SK-N-SH treated with all-trans-retinoic acid at 6 μM for 48 hours (cell line): ENCODE data around the gene AGAP2.

Experiments
- ARNTL ChIP-seq: fragments of 450-650 bp; formaldehyde crosslinking; IDR thresholded peaks from 2 replicates; pipeline ENCODE4 v1.5.0; 2020; ENCODE audit warnings: low read depth, mild to moderate bottlenecking, moderate library complexity, borderline replicate concordance
- BACH2 ChIP-seq: fragments of 250-450 bp; sonication (Bioruptor Pico); IDR thresholded peaks from 2 replicates; pipeline ENCODE4 v1.9.0; 2021; ENCODE audit warnings: mild to moderate bottlenecking, borderline replicate concordance
- GLIS3 ChIP-seq: fragments of 250-450 bp; sonication (Bioruptor Pico); IDR thresholded peaks from 2 replicates; pipeline ENCODE4 v1.5.0; 2020; ENCODE audit warnings: mild to moderate bottlenecking, moderate library complexity
- RARB ChIP-seq: fragments of 250-450 bp; sonication (Bioruptor Pico); IDR thresholded peaks from 2 replicates; pipeline ENCODE4 v1.8.0; 2021; ENCODE audit warnings: mild to moderate bottlenecking, moderate library complexity
- TOX ChIP-seq: fragments of 250-450 bp; sonication (Bioruptor Pico); IDR thresholded peaks from 2 replicates; pipeline ENCODE4 v1.8.0; 2021; ENCODE audit warnings: mild to moderate bottlenecking, moderate library complexity, borderline replicate concordance
- TSHZ2 ChIP-seq: fragments of 250-450 bp; sonication (Bioruptor Pico); IDR thresholded peaks from 2 replicates; pipeline ENCODE4 v1.5.0; 2020; ENCODE audit warnings: mild to moderate bottlenecking, moderate library complexity
- ZC3H10 ChIP-seq: fragments of 250-450 bp; sonication (Bioruptor Pico); IDR thresholded peaks from 2 replicates; pipeline ENCODE4 v1.5.1; 2021; ENCODE audit warnings: mild to moderate bottlenecking, moderate library complexity
- ZNF70 ChIP-seq: fragments of 450-650 bp; formaldehyde crosslinking; IDR thresholded peaks from 2 replicates; pipeline ENCODE4 v1.5.0; 2020; ENCODE audit warnings: mild to moderate bottlenecking, moderate library complexity
- ZNF8 ChIP-seq: fragments of 450-650 bp; formaldehyde crosslinking; IDR thresholded peaks from 2 replicates; pipeline ENCODE4 v1.5.0; 2020; ENCODE audit warnings: mild to moderate bottlenecking, moderate library complexity
- TF ChIP-seq, protein P1 (sequence below): fragments of 250-450 bp; sonication (Bioruptor Pico); IDR thresholded peaks from 2 replicates; pipeline ENCODE4 v1.8.0; 2020; ENCODE audit warnings: mild to moderate bottlenecking, moderate library complexity, borderline replicate concordance

GRCh38 chr12:57736741-57737466 is 1.6 kb downstream of the AGAP2 start:
- TF ChIP-seq, protein P1, sequence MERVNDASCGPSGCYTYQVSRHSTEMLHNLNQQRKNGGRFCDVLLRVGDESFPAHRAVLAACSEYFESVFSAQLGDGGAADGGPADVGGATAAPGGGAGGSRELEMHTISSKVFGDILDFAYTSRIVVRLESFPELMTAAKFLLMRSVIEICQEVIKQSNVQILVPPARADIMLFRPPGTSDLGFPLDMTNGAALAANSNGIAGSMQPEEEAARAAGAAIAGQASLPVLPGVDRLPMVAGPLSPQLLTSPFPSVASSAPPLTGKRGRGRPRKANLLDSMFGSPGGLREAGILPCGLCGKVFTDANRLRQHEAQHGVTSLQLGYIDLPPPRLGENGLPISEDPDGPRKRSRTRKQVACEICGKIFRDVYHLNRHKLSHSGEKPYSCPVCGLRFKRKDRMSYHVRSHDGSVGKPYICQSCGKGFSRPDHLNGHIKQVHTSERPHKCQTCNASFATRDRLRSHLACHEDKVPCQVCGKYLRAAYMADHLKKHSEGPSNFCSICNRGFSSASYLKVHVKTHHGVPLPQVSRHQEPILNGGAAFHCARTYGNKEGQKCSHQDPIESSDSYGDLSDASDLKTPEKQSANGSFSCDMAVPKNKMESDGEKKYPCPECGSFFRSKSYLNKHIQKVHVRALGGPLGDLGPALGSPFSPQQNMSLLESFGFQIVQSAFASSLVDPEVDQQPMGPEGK (CRISPR knock-in tag): no peak
- TF ChIP-seq ARNTL (CRISPR knock-in tag) (no peak), ZC3H10 (no peak), RARB (CRISPR knock-in tag) (no peak), TSHZ2 (CRISPR knock-in tag) (no peak), ZNF8 (CRISPR knock-in tag) (no peak), GLIS3 (CRISPR knock-in tag) (no peak), TOX (no peak), ZNF70 (CRISPR knock-in tag) (no peak), BACH2 (CRISPR knock-in tag) (no peak)
